MCF 10A (cell line): ENCODE data around the gene ABCG4. TPM values are rescaled to one million over a fixed set of nuclear protein-coding genes. Genes with fewer than 3 reads are reported as not detected.

Source experiments
- BruUV-seq: library from RNA; stranded (reverse); fragments of 400-500 nt; replicated peaks from 2 replicates; lab custom pipeline; 2021; lab: Mats Ljungman, UMichigan
- CTCF ChIA-PET: fragments of 300-600 bp; sonication (Branson Sonifier 250); formaldehyde crosslinking; extraction: SDS; loops from one replicate; lab custom pipeline; 2021; ENCODE audit warnings: antibody characterized with exemption, inconsistent platforms; lab: Yijun Ruan, JAX
- POLR2A ChIA-PET: fragments of 300-600, 350-650 bp; sonication (Branson Sonifier 250); formaldehyde crosslinking; extraction: SDS; loops from one replicate; lab custom pipeline; 2020; ENCODE audit warnings: antibody characterized with exemption, inconsistent platforms; lab: Yijun Ruan, JAX
- DNase-seq: peaks from one replicate; pipeline ENCODE4 v3.0.0-alpha.2; 2018; ENCODE audit not compliant: unreplicated experiment
- H3K27ac Mint-ChIP-seq: one replicate; pipeline ENCODE4 v1.8.0; 2022; ENCODE audit warnings: mild to moderate bottlenecking, low read depth, mixed read lengths; ENCODE audit not compliant: unreplicated experiment
- H3K27me3 Mint-ChIP-seq: one replicate; pipeline ENCODE4 v1.8.0; 2022; ENCODE audit warnings: mixed read lengths; ENCODE audit not compliant: insufficient read depth, unreplicated experiment
- H3K36me3 Mint-ChIP-seq: one replicate; pipeline ENCODE4 v1.8.0; 2022; ENCODE audit warnings: mild to moderate bottlenecking, moderate library complexity, mixed read lengths; ENCODE audit not compliant: insufficient read depth, unreplicated experiment
- H3K4me1 Mint-ChIP-seq: one replicate; pipeline ENCODE4 v1.8.0; 2022; ENCODE audit warnings: mixed read lengths; ENCODE audit not compliant: insufficient read depth, unreplicated experiment
- H3K4me3 Mint-ChIP-seq: one replicate; pipeline ENCODE4 v1.8.0; 2022; ENCODE audit warnings: mild to moderate bottlenecking, moderate library complexity, mixed read lengths; ENCODE audit not compliant: unreplicated experiment
- H3K9me3 Mint-ChIP-seq: one replicate; pipeline ENCODE4 v1.8.0; 2022; ENCODE audit warnings: mixed read lengths; ENCODE audit not compliant: unreplicated experiment
- intact Hi-C: fragments of 100-400 bp; cut with micrococcal nuclease; formaldehyde crosslinking; loops from 2 replicates; pipeline ENCODE4 v1.14.1; 2022
- total RNA-seq: library from RNA; stranded (reverse); gene quantifications from 2 replicates; pipeline ENCODE4 v1.2.3, GENCODE V29; 2022
- TF ChIP-seq, protein P1 (sequence below): fragments of 200-600 bp; IDR thresholded peaks from one replicate; pipeline ENCODE4 v1.8.0; 2022; ENCODE audit warnings: antibody characterized with exemption, mild to moderate bottlenecking; ENCODE audit not compliant: unreplicated experiment

Gene ABCG4
- total RNA-seq, 1 experiment from 2014 or later: not detected

- POLR2A ChIA-PET: interaction anchor here (1.4 to 2.2 kb wide), 3 partner anchors 8 to 17 kb away, joined by 6 to 8 read pairs (median 6); partner anchors contain the start of genes DPAGT1 and HINFP
- H3K27ac Mint-ChIP-seq: no peak overlapping the region
- no peaks in the 10 kb centered on the region for H3K27me3 Mint-ChIP-seq
- H3K4me1 Mint-ChIP-seq: peaks cover 13% of the 10 kb centered on the region
- H3K9me3 Mint-ChIP-seq: no peaks in the 10 kb centered on the region
- no peak overlapping the region for H3K4me3 Mint-ChIP-seq
- CTCF ChIA-PET: interaction anchor here (0.5 to 1.6 kb wide), 5 partner anchors 9 to 421 kb away, joined by 3 to 6 read pairs (median 3); partner anchors contain the start of genes CBL and HINFP
- intact Hi-C loops: no loop called here
- DNase-seq: no peak
- peaks cover 51% of the 10 kb centered on the region for H3K36me3 Mint-ChIP-seq
- TF ChIP-seq, protein P1, sequence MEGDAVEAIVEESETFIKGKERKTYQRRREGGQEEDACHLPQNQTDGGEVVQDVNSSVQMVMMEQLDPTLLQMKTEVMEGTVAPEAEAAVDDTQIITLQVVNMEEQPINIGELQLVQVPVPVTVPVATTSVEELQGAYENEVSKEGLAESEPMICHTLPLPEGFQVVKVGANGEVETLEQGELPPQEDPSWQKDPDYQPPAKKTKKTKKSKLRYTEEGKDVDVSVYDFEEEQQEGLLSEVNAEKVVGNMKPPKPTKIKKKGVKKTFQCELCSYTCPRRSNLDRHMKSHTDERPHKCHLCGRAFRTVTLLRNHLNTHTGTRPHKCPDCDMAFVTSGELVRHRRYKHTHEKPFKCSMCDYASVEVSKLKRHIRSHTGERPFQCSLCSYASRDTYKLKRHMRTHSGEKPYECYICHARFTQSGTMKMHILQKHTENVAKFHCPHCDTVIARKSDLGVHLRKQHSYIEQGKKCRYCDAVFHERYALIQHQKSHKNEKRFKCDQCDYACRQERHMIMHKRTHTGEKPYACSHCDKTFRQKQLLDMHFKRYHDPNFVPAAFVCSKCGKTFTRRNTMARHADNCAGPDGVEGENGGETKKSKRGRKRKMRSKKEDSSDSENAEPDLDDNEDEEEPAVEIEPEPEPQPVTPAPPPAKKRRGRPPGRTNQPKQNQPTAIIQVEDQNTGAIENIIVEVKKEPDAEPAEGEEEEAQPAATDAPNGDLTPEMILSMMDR: no peak
- no TSS peak for BruUV-seq
Observed at GRCh38 chr11:119112314-119113020, 36.4 kb upstream of the ABCG4 start.

GRCh38 chr11:119113716-119114115 is 35.1 kb upstream of the ABCG4 start:
- intact Hi-C loops: no loop called here
- TF ChIP-seq, protein P1: no peak
- Mint-ChIP-seq H3K9me3 (no peaks in the 10 kb centered on the region), H3K36me3 (peaks cover 51% of the 10 kb centered on the region), H3K4me1 (peaks cover 7% of the 10 kb centered on the region), H3K27me3 (no peaks in the 10 kb centered on the region), H3K4me3 (no peak overlapping the region), H3K27ac (no peak overlapping the region)
- CTCF ChIA-PET: no interaction called here
- no TSS peak for BruUV-seq
- no peak for DNase-seq
- POLR2A ChIA-PET: interaction anchor here (2.2 kb wide), 1 partner anchor 12 kb away, joined by 6 read pairs; the partner anchor contains the start of gene DPAGT1

- BruUV-seq: no TSS peak
- ChIA-PET CTCF (no interaction called here), POLR2A (interaction anchor here (0.6 to 0.7 kb wide), 2 partner anchors 54 to 220 kb away, joined by 3 read pairs; partner anchors contain the start of gene NLRX1)
- Mint-ChIP-seq H3K27ac (no peak overlapping the region), H3K36me3 (peaks cover 51% of the 10 kb centered on the region), H3K4me3 (no peak overlapping the region), H3K4me1 (peaks cover 6% of the 10 kb centered on the region), H3K27me3 (no peaks in the 10 kb centered on the region), H3K9me3 (no peaks in the 10 kb centered on the region)
- TF ChIP-seq, protein P1: no peak
- DNase-seq: no peak
- intact Hi-C loops: no loop called here
Observed at GRCh38 chr11:119114351-119114750, 34.5 kb upstream of the ABCG4 start.

DNA sequence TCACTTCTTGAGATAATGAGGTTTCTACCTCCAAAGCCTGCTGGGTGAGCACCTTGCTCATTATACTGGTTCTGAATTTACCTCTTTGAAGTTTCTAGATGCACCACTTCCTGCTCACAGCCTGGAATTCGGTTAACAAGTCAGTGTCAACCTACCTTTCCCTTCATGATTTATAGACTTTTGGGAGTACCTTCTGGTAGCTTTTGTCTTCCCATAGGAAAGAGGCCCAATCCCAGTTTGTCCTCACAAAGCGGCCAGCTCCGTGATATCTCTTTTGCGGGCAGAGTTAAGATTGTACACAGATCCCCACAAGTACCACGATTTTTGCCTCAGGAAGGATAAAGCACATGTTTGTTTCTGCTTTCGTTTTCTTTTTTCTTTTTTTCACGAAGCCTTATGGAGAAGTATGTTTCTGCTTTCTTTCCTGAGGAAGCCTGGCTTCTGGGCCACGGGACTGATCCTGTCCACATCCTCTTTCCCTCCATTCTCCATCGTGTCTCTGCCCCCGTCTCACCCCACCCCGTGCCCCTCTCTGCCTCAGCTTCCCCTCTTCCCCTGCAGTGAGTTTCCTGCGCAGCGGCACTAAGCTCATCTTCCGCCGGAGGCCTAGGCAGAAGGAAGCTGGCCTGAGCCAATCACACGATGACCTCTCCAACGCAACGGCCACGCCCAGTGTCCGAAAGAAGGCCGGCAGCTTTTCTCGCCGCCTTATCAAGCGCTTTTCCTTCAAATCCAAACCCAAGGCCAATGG is 33.2 kb upstream of the ABCG4 start:
- BruUV-seq: no TSS peak
- DNase-seq: no peak
- Mint-ChIP-seq H3K36me3 (peaks cover 43% of the 10 kb centered on the region), H3K4me3 (no peak overlapping the region), H3K4me1 (peaks cover 13% of the 10 kb centered on the region), H3K27me3 (no peaks in the 10 kb centered on the region), H3K9me3 (no peaks in the 10 kb centered on the region), H3K27ac (no peak overlapping the region)
- ChIA-PET POLR2A (interaction anchor here (0.7 kb wide), 1 partner anchor 14 kb away, joined by 3 read pairs; the partner anchor contains the start of gene DPAGT1), CTCF (no interaction called here)
- TF ChIP-seq, protein P1: no peak
- intact Hi-C loops: no loop called here
